ENCODE measurements around the gene ARL16. TPM values are rescaled to one million over a fixed set of nuclear protein-coding genes. Genes with fewer than 3 reads are reported as not detected.

Gene ARL16
- polyA plus RNA-seq, 1 of the 3 experiments (the other 2 are of a cell fraction), result 148 TPM

- TF ChIP-seq TEAD4 (IDR thresholded peaks at IDR 0.05; ENCODE audit: borderline replicate concordance, insufficient read depth) (no peak), JUND (IDR thresholded peaks at IDR 0.05) (no peak), MEF2A (IDR thresholded peaks at IDR 0.05; ENCODE audit: borderline replicate concordance, low read depth) (no peak), FOXJ3 (CRISPR knock-in tag; IDR thresholded peaks at IDR 0.05) (no peak), MAX (IDR thresholded peaks at IDR 0.05; ENCODE audit: low read depth) (no peak), ZBTB33 (IDR thresholded peaks at IDR 0.05; ENCODE audit: borderline replicate concordance, low read depth) (no peak), RFX5 (IDR thresholded peaks at IDR 0.05; ENCODE audit: low read length) (no peak)
- TF ChIP-seq, protein P1, sequence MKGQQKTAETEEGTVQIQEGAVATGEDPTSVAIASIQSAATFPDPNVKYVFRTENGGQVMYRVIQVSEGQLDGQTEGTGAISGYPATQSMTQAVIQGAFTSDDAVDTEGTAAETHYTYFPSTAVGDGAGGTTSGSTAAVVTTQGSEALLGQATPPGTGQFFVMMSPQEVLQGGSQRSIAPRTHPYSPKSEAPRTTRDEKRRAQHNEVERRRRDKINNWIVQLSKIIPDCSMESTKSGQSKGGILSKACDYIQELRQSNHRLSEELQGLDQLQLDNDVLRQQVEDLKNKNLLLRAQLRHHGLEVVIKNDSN (IDR thresholded peaks at IDR 0.05; ENCODE audit: borderline replicate concordance, low read depth), result no peak
- TF ChIP-seq, protein P2, sequence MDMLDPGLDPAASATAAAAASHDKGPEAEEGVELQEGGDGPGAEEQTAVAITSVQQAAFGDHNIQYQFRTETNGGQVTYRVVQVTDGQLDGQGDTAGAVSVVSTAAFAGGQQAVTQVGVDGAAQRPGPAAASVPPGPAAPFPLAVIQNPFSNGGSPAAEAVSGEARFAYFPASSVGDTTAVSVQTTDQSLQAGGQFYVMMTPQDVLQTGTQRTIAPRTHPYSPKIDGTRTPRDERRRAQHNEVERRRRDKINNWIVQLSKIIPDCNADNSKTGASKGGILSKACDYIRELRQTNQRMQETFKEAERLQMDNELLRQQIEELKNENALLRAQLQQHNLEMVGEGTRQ (IDR thresholded peaks at IDR 0.05; ENCODE audit: borderline replicate concordance, low read depth, low read length), result no peak
These were observed 7.6 kb upstream of the ARL16 start (continued) for GRCh38 chr17:81691196-81691595.

GRCh38 chr17:81690549-81690948, 7.0 kb upstream of the ARL16 start:
- peaks cover 73% of the 10 kb centered on the region for H4K20me1 ChIP-seq (ENCODE audit: insufficient read depth)
- H3K4me1 ChIP-seq (ENCODE audit: control insufficient read depth in 1 of 2, insufficient read depth in 2 of 2, low read depth in 1 of 2, low read length in 1 of 2), result peaks cover under 1 to 1% of the 10 kb centered on the region in 2 experiments; a peak in 1 of 4 replicates
- H3K36me3 ChIP-seq (replicated peaks in 1 of 2; ENCODE audit: control insufficient read depth in 1 of 2, insufficient read depth in 2 of 2, low read length in 1 of 2), result peaks cover 55 to 98% of the 10 kb centered on the region in 2 experiments
- no peaks in the 10 kb centered on the region for H3K9me2 ChIP-seq
- peaks cover 94% of the 10 kb centered on the region for H3K79me2 ChIP-seq (ENCODE audit: insufficient read depth)
- TF ChIP-seq JUND (IDR thresholded peaks at IDR 0.05) (no peak), SMC3 (IDR thresholded peaks at IDR 0.05; ENCODE audit: low read depth, low read length) (no peak), FOSL2 (IDR thresholded peaks at IDR 0.05; ENCODE audit: borderline replicate concordance, low read depth) (no peak), YY1 (IDR thresholded peaks at IDR 0.05; ENCODE audit: low read depth) (no peak), SIN3A (IDR thresholded peaks at IDR 0.05; ENCODE audit: borderline replicate concordance, low read depth, low read length) (no peak), NFIC (IDR thresholded peaks at IDR 0.05; ENCODE audit: borderline replicate concordance) (no peak), RAD21 (IDR thresholded peaks at IDR 0.05; ENCODE audit: low read length) (no peak), EZH2phosphoT487 (IDR thresholded peaks at IDR 0.05; ENCODE audit: borderline replicate concordance, low read depth) (no peak), POLR2AphosphoS5 (IDR thresholded peaks at IDR 0.05; ENCODE audit: low read depth, low read length) (no peak), MXI1 (IDR thresholded peaks at IDR 0.05; ENCODE audit: low read depth, low read length) (no peak), REST (IDR thresholded peaks at IDR 0.05; ENCODE audit: low read depth, low read length) (no peak), RFX5 (IDR thresholded peaks at IDR 0.05; ENCODE audit: low read length) (no peak)
- TF ChIP-seq, protein P3, sequence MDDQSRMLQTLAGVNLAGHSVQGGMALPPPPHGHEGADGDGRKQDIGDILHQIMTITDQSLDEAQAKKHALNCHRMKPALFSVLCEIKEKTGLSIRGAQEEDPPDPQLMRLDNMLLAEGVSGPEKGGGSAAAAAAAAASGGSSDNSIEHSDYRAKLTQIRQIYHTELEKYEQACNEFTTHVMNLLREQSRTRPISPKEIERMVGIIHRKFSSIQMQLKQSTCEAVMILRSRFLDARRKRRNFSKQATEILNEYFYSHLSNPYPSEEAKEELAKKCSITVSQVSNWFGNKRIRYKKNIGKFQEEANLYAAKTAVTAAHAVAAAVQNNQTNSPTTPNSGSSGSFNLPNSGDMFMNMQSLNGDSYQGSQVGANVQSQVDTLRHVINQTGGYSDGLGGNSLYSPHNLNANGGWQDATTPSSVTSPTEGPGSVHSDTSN (IDR thresholded peaks at IDR 0.05), result no peak
- TF ChIP-seq, protein P1 (IDR thresholded peaks at IDR 0.05; ENCODE audit: borderline replicate concordance, low read depth), result no peak
- H3F3A ChIP-seq (replicated peaks; ENCODE audit: insufficient read depth), result peaks cover 18% of the 10 kb centered on the region
- H3K27me3 ChIP-seq (ENCODE audit: insufficient read depth), result no peaks in the 10 kb centered on the region
- 94% methylated on average over 15 of the region's 17 CpGs for WGBS (ENCODE audit: low lambda C conversion rate)
- no peak overlapping the region for H3K27ac ChIP-seq (ENCODE audit: low read depth in 2 of 2, low read length in 1 of 2)
- H3K4me2 ChIP-seq, result no peak overlapping the region
- no peak overlapping the region for H2AFZ ChIP-seq (ENCODE audit: low read depth)
- no peak for DNase-seq
- CTCF ChIA-PET, result interaction anchor here (0.6 to 1.0 kb wide), 3 partner anchors 12 to 498 kb away, joined by 3 read pairs; no protein-coding TSS in a partner anchor
- POLR2A ChIA-PET, result interaction anchor here (1.5 kb wide), 1 partner anchor 11 kb away, joined by 3 read pairs; no protein-coding TSS in a partner anchor
- H3K9me3 ChIP-seq, result no peaks in the 10 kb centered on the region
- no peak overlapping the region for H3K9ac ChIP-seq
- H3K4me3 ChIP-seq (ENCODE audit: low read depth in 2 of 2, low read length in 1 of 2), result no peak overlapping the region
